Hematopoietic multipotent progenitor cell treated with erythropoietin and hydrocortisone succinate and interleukin-3 and kit ligand, for 17 days (in vitro differentiated cells): ENCODE measurements around the gene CACNA1S.

Source experiments
- DNase-seq: peaks from one replicate; pipeline ENCODE4 v3.0.0-alpha.2; 2015; ENCODE audit warnings: low spot score

CACNA1S gene

GRCh38 chr1:201062511-201063091 is 49.6 kb downstream of the CACNA1S start:
- DNase-seq = no peak

- DNase-seq = no peak
Observed at GRCh38 chr1:201061886-201062285, 50.3 kb downstream of the CACNA1S start.

- no peak for DNase-seq
Observed at GRCh38 chr1:201061049-201061448, 51.2 kb downstream of the CACNA1S start.

GRCh38 chr1:201060586-201060985 is 51.6 kb downstream of the CACNA1S start:
- DNase-seq = no peak

GRCh38 chr1:201059871-201060555 is 52.2 kb downstream of the CACNA1S start:
- no peak for DNase-seq

GRCh38 chr1:201059401-201059800 is 52.8 kb downstream of the CACNA1S start:
- DNase-seq = no peak

GRCh38 chr1:201054091-201054543 is 58.1 kb downstream of the CACNA1S start:
- DNase-seq = no peak

GRCh38 chr1:201053155-201053860 is 58.9 kb downstream of the CACNA1S start:
- DNase-seq = no peak

- no peak for DNase-seq
Observed at GRCh38 chr1:201051399-201051798, 60.8 kb downstream of the CACNA1S start.

- DNase-seq = no peak
Observed at GRCh38 chr1:201050515-201051277, 61.5 kb downstream of the CACNA1S start.

GRCh38 chr1:201049248-201049831 is 62.9 kb downstream of the CACNA1S start:
- DNase-seq = no peak

GRCh38 chr1:201048521-201048920 is 63.7 kb downstream of the CACNA1S start:
- DNase-seq = no peak

- DNase-seq = no peak
Observed at GRCh38 chr1:201044119-201044518, 68.1 kb downstream of the CACNA1S start.

- peak; percentile 25 for DNase-seq
Observed at GRCh38 chr1:201042779-201043461, 69.3 kb downstream of the CACNA1S start.

- no peak for DNase-seq
Observed at GRCh38 chr1:201041011-201041410, 71.2 kb downstream of the CACNA1S start.

GRCh38 chr1:201039876-201040275 is 72.3 kb downstream of the CACNA1S start:
- no peak for DNase-seq

- DNase-seq = no peak
Observed at GRCh38 chr1:201039418-201039817, 72.8 kb downstream of the CACNA1S start.

- DNase-seq = no peak
Observed at GRCh38 chr1:201038186-201038876, 73.9 kb downstream of the CACNA1S start.

- DNase-seq = no peak
Observed at GRCh38 chr1:201036188-201036842, 75.9 kb downstream of the CACNA1S start.

GRCh38 chr1:201034671-201035070 is 77.6 kb downstream of the CACNA1S start:
- no peak for DNase-seq
